Middle frontal gyrus (tissue), 1 donor: Measurements from ENCODE around the gene MCF2L.
A peak's percentile ranks its signal among the peaks of the same experiment; 100 is the strongest.

Source experiments
- DNase-seq: peaks from one replicate; pipeline ENCODE4 v3.0.0-alpha.2; 2015; ENCODE audit warnings: low spot score; ENCODE audit errors: extremely low spot score

Gene MCF2L

DNA sequence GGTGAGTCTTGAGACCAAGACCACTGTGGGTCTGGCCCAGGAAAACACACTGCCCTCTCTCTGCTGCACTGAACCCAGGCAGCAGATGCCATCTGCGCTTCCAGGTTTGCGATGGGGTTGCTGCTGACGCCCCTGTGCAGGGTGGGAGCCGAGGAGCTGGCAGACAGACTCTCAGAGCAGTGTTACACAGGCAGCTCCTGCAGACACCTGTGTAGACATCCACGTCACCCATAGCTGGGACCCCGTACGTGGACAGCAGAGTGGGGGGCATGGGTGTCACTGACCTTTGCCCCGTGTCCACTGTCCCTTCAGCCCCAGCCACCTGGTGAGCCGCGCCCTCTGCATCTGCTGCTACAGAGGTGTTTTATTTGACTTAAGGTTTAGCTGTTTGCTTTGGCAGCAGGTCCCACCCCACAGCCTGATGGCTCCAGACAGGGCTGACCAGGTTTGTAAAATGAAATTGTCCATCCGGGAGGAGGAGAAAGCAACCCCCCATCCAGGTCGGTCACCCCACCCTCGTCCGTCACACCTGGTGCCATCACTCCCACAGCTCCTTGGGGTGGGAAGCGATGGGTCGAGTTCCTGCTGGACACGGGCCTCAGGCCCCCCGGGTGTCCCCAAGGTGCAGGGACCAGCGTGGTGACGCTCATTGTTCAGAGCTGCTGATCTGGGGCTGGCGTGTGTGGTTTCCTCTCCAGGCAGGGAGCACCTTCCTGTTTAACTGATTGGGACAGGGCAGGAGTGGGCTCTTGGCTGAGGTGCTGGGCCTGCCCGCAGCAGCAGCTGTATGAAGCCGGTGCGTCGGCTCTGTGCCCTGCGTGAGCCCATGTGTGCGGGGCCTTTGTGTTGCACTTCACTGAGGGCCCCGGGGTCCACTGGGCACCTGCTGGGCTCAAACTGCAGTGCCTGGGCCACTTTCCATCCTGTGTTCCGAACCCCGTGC lies 28.4 kb downstream of the MCF2L start:
- DNase-seq = no peak

GRCh38 chr13:112998521-112999280 lies 29.7 kb downstream of the MCF2L start:
- DNase-seq = no peak

DNA sequence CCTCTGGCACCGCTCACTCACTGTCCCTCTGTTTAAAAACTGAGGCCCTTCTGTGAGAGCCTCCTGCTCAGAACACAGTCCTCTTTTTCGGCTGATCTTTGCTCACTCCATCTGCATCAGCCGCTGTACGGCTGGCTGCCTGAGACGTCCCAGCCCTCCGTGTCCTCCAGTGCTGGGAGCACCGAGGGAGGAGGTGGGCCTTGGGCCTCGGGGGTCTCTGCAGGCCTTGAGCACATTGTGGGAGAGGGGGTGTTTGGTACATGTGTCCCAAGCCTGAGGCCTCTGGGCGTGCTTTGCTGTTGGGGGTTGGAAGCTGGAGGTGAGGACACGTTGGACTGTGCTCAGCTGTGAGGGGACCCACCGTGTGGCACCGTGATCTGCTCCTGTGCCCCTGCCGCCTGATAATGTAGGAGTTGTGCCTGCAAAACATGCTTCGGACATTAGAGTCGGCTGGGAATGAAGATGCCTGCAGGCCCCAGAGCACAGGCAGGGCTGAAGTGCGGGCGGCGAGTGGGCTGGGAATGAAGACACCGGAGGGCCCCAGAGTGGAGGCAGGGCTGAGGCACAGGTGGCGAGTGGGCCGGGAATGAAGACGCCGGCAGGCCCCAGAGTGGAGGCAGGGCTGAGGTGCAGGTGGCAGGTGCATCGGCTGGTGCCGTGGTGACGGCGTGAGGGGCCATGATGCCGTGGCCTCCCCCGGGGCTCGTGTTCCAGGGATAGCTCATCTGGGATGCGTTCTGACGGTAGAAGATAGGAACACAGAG lies 30.6 kb downstream of the MCF2L start:
- DNase-seq = no peak

DNA sequence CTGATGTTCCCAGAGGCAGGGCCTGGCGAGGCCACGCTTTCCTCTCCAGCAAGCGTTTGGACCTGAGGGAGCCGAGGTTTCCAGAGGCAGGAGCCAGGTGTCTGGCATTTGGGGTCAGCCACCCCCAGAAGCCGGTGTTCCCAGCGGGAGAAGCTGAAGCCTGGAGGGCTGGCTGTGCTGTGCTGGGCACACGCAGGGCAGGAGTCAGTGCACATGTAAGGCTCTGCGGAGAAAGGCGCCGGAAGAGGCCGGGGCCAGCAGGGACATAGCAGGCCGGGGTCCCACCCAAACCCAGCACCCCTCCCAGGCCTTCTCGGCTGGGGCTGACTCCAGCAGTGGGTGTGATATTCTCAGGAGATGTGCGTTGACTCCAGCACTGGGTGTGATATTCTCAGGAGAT lies 31.6 kb downstream of the MCF2L start:
- no peak for DNase-seq

DNA sequence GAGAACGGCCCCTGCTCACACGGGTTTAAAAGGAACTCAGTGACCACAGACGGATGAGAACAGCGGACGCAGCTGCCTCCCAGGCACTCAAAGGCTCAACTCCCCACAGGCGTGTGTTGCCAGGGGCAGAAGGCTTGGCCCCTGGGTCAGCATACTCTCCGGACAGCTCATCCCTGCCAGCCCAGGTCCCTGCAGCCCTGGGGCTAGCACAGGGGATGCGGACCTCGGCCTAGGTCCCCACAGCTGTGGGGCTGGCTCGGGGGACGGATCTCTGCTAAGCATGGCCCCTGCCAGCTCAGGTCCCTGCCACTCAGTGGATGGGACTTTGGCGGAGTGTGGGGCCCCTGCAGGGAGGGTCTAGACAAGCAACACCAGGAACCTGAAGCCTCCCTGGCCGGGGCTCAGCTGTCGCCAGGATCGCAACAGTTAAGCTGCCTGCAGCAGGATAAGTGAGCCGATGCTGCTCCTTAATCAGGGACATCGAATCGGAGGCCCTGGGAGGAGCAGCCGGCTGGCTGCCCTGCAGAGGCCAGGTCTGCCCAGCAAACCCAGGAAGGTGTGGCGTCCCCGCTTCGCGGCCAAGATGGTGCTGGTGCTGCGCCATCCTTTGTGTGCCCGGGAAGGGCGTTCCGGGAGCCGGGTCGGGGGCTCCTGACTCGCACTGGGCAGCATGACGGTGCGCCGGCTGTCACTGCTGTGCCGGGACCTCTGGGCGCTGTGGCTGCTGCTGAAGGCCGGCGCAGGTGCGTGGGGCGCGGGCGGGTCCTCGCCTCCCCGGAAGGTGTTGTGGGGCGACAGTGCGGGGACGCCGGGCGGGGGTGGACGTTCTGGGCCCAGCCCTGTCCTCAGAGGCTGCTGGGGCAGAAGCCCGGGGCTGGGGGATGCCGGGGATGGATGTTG lies 32.5 kb downstream of the MCF2L start:
- DNase-seq = peak; percentile 31

- DNase-seq = no peak
Observed at GRCh38 chr13:113002206-113002912, 33.3 kb downstream of the MCF2L start.

DNA sequence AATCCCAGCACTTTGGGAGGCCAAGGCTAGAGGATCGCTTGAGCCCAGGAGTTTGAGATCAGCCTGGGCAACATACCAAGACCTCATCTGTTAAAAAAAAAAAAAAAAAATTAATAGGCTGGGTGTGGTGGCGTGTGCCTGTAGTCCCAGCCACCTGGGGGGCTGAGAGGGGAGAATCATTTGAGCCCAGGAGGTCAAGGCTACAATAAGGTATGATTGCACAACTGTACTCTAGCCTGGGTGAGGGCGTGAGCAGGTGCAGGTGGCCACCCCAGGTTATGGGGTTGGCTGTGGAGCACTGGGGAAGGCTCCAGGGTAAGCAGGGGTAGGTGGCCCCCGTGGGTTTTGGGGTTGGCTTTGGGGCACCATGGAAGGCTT lies 33.9 kb downstream of the MCF2L start:
- DNase-seq = no peak

DNA sequence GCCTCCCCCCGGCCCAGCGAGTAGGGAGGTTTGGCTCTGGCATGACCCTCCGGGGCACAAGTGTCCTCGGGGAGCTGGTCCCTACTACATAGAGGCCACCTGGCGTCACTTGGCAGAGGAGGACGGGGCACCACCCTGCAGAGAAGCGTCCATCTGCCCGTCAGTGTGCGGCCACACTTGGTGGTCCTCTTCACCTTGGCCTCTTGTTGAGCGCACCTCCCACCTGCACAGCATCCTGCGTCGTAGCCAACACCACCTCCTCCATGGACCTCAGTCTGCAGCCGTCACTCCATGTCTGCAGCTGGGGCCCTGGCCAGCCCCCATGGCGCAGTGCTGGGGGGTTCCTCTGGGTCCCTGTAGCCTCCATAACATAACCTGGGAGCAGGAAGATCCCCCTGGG lies 35.1 kb downstream of the MCF2L start:
- DNase-seq = no peak

DNA sequence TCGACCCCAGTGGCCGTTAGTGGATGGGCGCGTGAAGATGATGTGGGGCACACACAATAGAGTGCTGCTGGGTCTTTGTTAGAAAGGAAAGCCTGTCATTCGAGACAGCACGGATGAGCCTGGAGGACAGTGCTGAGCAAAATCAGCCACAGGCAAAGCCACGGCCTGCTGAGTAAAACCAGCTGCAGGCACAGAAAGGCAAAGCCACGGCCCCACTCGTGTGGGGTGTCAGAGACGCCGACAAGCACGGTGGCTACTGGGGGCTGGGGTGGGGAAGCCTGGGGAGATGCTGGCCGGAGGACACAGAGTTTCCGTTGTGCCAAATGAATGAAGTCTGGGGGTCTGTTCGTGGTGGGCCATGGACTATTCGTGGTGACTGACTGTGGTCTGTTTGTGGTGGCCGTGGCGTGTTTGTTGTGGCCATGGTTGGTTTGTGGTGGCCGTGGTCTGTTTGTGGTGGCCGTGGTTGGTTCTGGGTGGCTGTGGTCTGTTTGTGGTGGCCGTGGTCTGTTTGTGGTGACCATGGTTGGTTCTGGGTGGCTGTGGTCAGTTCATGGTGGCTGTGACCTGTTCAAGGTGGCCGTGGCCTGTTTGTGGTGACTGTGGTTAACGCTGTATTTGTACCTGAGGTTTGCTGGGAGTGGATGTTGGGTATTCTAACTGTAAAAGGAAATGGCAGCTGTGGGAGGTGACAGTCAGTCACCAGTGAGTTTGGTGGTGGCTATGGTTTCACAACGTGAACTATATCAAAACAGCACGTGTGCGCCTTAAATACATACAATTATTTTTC lies 36.3 kb downstream of the MCF2L start:
- DNase-seq = no peak

DNA sequence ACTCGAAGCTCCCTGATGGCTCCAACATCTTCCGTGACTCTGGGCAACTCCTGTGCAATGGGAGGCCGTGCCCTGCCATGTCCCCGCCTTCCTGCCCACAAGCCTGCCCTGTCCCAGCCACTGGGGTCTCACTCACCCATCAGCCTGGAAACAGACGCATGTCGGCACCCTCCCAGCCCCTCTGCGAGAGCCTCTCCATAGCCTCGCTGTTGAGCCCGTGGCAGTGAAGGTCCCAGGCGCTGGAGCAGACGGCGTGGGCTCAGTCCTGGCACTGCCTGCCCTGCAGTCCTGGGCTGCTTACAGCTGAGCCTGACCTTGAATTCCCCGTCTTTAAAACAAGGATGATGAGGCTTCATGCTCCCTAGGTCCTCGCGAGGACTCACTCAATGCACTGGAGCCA lies 37.0 kb downstream of the MCF2L start:
- no peak for DNase-seq

DNA sequence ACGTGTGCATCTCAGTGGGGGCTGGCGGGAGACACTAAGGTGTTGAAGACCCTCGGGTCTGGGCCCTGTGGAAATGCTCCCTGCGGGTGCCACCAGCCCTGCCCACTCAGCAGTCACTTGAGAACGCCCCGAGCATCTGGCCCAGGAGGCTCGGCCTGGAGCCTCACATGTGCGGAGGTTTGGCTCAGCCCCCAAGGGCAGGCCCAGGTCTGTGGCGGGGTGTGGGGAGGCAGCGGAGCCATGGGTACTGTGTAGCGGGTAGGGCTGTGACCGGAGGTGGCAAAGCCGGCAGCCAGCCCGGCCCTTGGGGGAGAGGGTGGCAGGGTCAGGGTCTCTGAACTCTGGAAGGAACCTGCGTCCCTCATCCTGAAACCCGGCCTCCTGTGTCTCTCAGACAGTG lies 37.6 kb downstream of the MCF2L start:
- no peak for DNase-seq

DNA sequence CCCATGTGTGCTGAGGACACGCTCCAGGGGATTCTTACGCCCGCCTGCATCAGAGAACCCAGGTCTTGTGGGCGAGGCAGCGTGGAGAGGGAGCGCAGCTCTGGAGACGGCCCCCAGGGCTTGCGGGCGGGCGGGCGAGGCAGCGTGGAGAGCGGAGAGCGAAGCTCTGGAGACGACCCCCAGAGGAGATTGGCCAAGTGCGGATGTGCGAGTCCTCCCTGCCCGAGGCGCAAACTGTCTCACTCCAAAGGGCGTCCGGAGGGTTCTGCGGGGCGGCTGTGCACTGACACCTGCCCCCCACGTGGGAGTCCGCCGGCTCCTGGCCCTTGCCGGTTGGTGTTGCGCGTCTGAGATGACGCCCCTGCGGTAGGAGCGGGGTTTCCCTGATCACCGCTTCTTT lies 39.8 kb downstream of the MCF2L start:
- DNase-seq = no peak

DNA sequence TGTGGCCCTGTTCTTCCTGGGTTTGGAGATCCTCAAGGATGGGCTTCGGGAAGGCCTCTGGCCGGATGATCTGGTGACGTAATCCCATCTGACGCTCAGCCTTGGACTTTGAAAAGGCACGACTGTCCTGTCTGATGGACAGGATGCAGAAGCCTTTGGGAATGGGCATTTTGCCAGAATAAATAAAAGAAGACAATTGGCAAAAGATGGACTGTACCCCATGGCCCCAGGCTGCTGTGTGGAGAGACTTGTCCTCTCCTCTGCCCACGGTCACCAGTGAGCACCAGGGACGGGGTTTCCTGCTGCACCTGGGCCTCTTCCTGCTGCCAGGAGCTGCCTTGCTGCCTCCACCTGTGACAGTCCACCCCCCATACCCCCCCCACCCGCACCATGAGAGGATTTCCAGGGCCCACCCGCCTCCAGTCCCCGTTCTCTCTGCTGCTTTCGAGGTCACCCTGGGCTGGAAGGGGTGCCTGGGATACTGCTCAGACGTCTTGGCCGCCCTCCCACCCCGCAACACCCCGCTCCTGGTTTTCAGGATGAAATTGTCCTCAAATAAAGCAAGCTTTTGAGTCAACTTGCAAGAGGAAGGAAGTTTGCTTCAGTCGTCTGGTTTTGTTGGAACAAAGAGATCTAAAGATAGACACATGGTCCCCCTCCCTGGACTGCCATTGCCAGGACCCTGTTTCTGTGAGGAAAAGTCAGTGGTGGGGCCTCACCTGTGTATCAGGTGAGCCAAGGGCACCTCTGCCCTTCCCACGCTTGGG lies 40.9 kb downstream of the MCF2L start:
- DNase-seq = no peak

GRCh38 chr13:113010510-113010865 lies 41.5 kb downstream of the MCF2L start:
- DNase-seq = no peak

DNA sequence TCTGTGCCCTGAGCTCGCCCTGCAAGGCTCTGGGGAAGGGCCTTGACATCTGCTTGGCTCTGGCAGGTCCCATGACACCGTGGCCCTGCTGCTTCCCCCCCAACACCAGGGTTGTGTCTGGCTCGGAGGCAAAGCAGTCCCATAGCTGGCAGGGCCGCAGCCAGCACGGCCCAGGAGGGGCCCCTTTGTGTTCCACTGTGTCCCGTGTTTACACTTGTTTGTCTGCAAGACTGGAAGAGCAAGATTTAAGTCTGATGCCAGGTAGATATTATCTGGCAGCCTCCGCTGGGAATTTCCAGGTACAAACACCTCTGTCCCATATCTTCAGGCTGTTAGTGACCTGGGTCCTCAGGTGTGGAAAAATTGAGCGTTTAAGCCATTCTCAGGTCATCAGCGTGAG lies 44.3 kb downstream of the MCF2L start:
- DNase-seq = no peak

DNA sequence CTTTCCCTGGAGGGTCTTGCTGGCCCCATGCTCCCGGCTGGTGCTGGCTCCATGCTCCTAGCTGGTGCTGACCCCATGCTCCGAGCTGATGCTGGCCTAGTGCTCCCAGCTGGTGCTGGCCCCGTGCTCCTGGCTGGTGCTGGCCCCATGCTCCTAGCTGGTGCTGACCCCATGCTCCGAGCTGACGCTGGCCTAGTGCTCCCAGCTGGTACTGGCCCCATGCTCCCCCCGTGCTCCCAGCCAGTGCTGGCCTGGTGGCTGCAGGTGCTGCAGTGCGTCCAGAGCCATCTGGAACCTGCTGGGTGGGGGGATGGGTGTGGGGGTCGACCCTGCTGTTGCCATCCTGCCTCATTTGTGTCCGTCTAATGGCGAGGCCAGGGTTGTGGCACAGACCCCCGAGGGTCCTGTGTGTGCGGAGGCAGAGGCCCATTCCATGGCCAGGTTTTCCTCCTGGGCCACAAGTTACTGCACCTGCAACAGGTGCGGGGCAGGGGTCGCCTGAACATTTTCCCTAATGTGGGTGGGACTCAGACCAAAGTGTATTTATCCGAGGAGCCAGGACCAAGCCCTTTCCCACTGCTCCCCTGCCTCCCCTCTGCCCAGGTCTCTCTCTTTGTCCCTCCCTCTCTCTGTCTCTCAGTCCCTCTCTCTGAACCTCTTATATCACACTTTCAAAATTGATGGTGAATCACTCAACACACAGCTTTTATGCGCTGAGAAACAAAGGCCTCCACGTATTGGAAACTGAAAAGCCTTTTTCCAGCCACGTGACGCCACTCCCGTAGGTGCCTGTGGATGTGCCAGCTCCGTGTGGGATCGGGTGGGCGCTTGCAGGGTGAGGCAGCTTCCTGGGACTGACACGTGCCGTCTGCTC lies 45.1 kb downstream of the MCF2L start:
- DNase-seq = no peak
